M059J (cell line): ENCODE data around the gene ANKRD61. TPM values are rescaled to one million over a fixed set of nuclear protein-coding genes. Genes with fewer than 3 reads are reported as not detected.
A peak's percentile ranks its signal among the peaks of the same experiment; 100 is the strongest.
"Not testable (repeated sequence)": the region's sequence is repeated elsewhere in the genome, so short reads cannot be mapped to it uniquely, and the experiment has no call there.

Experiments used
- DNase-seq: peaks from one replicate; pipeline ENCODE4 v3.0.0-alpha.2; 2012; ENCODE audit warnings: low read depth
- total RNA-seq: library from RNA; depleted of rRNA; stranded (reverse); fragments of >200 nt; shearing (Covaris generic); gene quantifications from 2 replicates; pipeline ENCODE4 v1.2.3, GENCODE V29; 2014; rRNA removed

ANKRD61 gene
- total RNA-seq, 1 experiment from 2014 or later = 1.2 TPM

- DNase-seq = no peak
Observed at GRCh38 chr7:6031567-6031966, 391 bp downstream of the ANKRD61 start.

GRCh38 chr7:6032167-6032566, 991 bp downstream of the ANKRD61 start:
- no peak for DNase-seq

DNA sequence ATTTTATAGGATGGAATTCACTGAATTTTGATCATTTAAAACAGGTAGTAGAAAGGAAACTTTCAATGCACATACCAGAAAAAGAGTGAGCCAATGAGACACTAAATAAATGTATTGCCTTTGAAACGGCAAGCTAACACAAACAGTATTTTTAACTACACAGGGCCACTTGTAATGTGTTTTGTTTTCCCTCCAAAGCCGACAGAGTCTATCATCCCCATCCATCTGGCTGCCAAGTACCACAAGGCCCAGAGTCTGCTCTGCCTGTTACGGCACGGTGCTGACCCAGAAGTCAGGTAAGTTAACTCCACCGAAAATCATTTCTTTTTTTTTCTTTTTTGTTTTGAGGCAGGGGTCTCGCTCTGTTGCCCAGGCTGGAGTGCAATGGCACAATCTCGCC, 1.5 kb downstream of the ANKRD61 start:
- DNase-seq = no peak

GRCh38 chr7:6035165-6035564, 4.0 kb downstream of the ANKRD61 start:
- no peak for DNase-seq

GRCh38 chr7:6035686-6036085, 4.5 kb downstream of the ANKRD61 start:
- DNase-seq = no peak

DNA sequence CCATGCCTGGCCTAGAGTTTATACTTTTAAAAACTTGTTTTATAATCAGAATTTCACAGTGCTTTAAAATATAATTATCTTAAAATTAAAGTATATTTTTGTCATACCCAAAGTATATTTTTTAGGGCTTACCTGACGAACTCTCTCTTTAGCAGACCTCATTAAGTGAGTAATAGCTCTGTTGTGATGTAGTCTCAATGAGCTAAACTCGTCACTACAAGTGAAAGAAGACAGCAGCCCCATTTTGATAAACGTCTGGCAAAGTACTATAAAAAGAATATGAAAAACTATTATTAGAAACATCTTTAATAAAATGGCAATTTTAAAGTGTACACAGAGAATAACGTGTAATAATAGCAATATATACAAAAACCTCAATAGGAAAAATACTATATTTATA, 18.6 kb downstream of the ANKRD61 start:
- no peak for DNase-seq

GRCh38 chr7:6051185-6051584, 20.0 kb downstream of the ANKRD61 start:
- not testable (repeated sequence) for DNase-seq

DNA sequence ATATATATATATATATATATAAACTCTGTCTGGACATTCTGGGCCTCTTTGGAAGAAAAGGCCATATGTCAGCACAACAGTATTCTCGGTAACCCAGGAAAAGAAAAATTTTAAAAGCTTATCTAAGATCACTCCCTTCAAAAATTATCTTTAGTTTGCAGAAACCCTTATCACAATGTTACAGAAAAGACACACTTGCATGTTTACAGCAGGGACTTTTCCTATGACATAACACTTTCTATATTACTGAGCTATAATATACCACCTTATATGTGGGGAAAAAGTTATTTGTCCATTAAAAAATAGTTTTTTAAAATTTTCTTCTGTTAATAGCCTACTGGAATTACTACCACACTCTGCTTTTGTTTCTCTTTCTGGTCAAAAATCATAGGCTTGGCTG, 25.4 kb downstream of the ANKRD61 start:
- no peak for DNase-seq

DNA sequence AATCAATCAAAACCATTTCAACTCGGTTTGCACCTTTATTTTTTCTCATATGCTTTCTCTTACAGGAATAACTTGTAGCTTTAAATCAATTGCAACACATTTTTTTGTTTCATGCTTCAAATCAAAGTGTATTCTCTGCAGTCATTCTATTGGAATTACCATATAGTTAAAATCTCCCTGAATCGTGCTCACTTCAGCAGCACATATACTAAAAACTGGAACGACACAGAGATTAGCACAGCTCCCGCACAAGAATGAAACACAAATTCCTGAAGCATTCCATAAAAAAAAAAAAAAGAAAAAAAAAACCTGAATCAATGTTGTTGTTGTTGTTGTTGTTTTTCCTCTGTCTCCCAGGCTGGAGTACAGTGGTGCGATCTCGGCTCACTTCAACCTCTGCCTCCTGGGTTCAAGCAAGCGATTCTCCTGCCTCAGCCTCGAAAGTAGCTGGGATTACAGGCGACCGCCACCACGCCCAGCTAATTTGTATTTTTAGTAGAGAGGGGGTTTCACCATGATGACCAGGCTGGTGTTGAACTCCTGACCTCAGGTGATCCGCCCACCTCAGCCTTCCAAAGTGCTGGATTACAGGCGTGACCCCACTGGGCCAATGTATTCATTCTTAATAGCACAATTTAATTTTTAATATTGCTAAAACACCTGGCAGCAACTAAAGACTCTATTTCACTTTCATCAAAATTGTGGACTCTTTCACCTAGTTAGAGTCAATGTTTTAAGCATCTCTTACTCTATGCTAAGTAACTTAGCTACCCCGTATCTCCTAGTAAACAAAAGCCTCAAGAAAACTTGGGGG, 26.3 kb downstream of the ANKRD61 start:
- no peak for DNase-seq

GRCh38 chr7:6059941-6060340, 28.8 kb downstream of the ANKRD61 start:
- DNase-seq = not testable (repeated sequence)

GRCh38 chr7:6071406-6071805, 40.2 kb downstream of the ANKRD61 start:
- DNase-seq = no peak

DNA sequence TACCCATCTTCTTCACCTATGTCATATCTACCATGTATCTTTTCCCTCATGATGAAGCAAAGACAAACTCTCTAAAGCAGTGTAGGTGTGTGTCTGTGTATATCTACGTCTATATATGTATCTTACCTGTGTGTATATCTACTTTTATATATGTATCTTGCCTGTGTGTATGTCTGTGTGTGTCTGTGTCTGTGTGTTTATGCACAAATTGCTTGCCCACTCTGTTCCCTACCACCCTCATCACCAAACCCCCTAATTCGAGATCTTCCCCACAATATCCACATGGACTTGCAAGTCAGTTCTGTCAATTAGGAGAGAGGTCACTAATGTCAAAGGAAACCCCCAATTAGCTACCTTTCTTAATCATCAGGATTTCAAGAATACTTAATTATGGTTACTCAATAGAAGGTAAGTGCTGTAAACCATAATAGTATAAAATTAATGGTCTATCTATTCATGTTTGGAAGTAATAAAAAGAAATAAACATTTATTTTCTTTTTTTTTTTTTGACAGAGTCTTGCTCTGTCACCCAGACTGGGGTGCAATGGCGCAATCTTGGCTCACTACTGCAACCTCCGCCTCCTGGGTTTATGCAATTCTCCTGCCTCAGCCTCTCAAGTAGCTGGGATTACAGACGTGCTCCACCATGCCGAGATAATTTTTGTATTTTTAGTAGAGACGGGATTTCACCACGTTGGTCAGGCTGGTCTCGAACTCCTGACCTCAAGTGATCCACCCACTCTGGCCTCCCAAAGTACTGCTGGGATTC, 43.6 kb downstream of the ANKRD61 start:
- no peak for DNase-seq

DNA sequence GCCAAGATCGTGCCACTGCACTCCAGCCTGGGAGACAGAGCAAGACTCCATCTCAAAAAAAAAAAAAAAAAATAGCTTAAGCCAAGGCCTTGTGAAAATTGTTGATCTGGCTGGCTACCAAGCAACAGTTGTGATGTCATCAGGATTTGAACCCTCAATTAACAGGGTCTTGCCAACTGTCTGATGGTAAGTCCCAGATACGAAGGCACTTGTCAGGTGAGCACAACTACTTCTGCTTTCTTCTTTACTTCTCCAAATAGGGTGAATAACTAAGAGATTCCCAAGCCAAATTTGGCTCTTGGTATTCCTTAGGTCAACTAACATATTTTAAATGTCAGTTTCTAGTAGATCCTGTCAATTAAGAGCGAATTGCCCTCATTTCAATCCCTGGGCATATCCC, 47.4 kb downstream of the ANKRD61 start:
- peak; percentile 21 for DNase-seq

- not testable (repeated sequence) for DNase-seq
Observed at GRCh38 chr7:6083047-6083446, 51.9 kb downstream of the ANKRD61 start.

Other genes with a start within 250 kb of the ANKRD61 start
- 26.3 and 43.8 TPM in 2 replicates for gene RNF216, start 249.7 kb upstream of the ANKRD61 start, total RNA-seq
- gene OCM, start 150.6 kb upstream of the ANKRD61 start, total RNA-seq = not detected in 2 replicates
- gene CCZ1, start 132.6 kb upstream of the ANKRD61 start, total RNA-seq = 92.8 and 114 TPM in 2 replicates
- not detected in 2 replicates for gene RSPH10B, start 60.7 kb upstream of the ANKRD61 start, total RNA-seq
- 11.0 and 14.9 TPM in 2 replicates for gene PMS2, start 22.3 kb upstream of the ANKRD61 start, total RNA-seq
- gene AIMP2, start 22.1 kb upstream of the ANKRD61 start, total RNA-seq = 121 and 130 TPM in 2 replicates
- gene EIF2AK1, start 27.8 kb downstream of the ANKRD61 start, total RNA-seq = 189 and 198 TPM in 2 replicates
- 6.6 and 9.7 TPM in 2 replicates for gene USP42, start 73.6 kb downstream of the ANKRD61 start, total RNA-seq
- gene CYTH3, start 241.2 kb downstream of the ANKRD61 start, total RNA-seq = 15.0 and 29.6 TPM in 2 replicates